Measurements from ENCODE around the gene CACNA1H.

Gene CACNA1H

DNA sequence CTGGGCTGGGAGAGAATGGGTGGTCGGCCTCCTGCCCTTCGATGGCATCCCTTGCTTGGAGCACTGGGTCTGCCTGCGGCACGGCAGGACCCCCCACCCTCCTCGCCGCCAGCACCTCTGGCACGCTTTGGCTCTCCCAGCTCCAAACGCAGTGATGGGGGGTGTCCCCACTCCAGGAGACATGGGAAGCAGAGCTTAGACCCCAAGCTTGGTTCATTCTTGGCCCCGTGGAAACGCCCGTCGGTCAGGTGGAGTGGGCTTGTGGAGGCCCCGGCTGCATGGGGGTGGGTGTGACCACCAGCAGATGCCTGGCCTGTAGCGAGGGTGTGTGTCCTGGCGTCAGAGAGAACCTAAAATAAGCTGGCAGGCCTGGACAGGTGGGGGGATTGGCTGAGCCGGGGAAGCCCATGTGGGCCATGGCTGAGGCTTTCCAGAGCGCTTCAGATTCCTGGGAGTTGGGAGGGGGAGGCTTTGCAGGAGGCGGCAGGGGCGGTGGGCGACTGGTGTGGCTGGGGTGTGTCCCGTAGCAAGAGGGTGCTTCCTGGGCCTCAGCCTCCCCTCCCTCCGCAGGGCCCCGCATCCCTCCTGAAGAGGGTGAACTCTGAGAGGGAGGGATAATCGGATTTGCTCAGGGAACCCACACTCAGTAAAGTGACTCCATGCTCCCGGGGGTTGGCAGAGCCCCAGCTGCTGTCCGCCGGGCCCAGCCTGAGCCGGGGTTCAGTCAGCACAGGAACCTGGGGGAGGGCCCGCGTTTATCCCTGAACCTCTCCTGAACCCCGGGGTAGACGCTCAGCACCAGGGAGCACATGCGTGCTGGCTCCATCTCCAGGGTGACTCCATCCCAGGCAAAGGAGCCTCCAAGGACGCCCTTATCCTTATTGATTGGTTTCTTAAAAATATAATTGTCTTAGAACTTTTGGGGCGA is 3.4 kb downstream of the CACNA1H start:
- Histone ChIP-seq H3K4me3 (ENCODE audit: insufficient read depth in 1 of 2, low read depth in 1 of 2, low read length in 2 of 2) (no peak overlapping the region), H3K4me1 (ENCODE audit: control insufficient read depth, insufficient read depth, low read depth, low read length) (peaks cover 35% of the 10 kb centered on the region), H3K4me2 (ENCODE audit: low read length, poor library complexity, severe bottlenecking) (no peak overlapping the region), H3K27ac (ENCODE audit: low read length, poor library complexity, severe bottlenecking) (no peak overlapping the region), H2AK5ac (ENCODE audit: low read length, severe bottlenecking) (no peak overlapping the region), H2BK5ac (ENCODE audit: low read depth, low read length, poor library complexity, severe bottlenecking) (no peak overlapping the region), H3K9ac (ENCODE audit: low read length) (no peak overlapping the region), H4K91ac (ENCODE audit: low read length) (no peak overlapping the region), H2BK120ac (ENCODE audit: low read depth, low read length) (no peak overlapping the region), H2AFZ (ENCODE audit: low read depth, low read length) (no peak overlapping the region), H2BK12ac (ENCODE audit: low read length in 2 of 2) (no peak overlapping the region), H3K27me3 (ENCODE audit: control insufficient read depth in 1 of 2, insufficient read depth in 1 of 2, low read length in 2 of 2) (peaks cover 69 to 80% of the 10 kb centered on the region in 2 experiments), H4K8ac (ENCODE audit: low read length) (no peak overlapping the region), H2BK15ac (ENCODE audit: low read depth, poor library complexity, severe bottlenecking) (no peak overlapping the region), H3K9me3 (ENCODE audit: control insufficient read depth, low read length) (no peaks in the 10 kb centered on the region), H3K23ac (ENCODE audit: low read length in 2 of 2) (no peak overlapping the region), H3K79me1 (replicated peaks; ENCODE audit: low read length, poor library complexity, severe bottlenecking) (no peaks in the 10 kb centered on the region), H3K18ac (ENCODE audit: low read depth in 1 of 2, low read length in 2 of 2) (no peak overlapping the region), H3K36me3 (ENCODE audit: control insufficient read depth in 1 of 2, insufficient read depth in 2 of 2, low read depth in 1 of 2, low read length in 2 of 2) (peaks cover 0 to 15% of the 10 kb centered on the region in 2 experiments), H3K4ac (ENCODE audit: low read depth in 1 of 2, low read length in 2 of 2) (no peak overlapping the region), H3K14ac (ENCODE audit: low read length in 2 of 2) (no peak overlapping the region)
- WGBS, result 91% methylated on average over 35 of the region's 35 CpGs
- DNase-seq, result no peak

DNA sequence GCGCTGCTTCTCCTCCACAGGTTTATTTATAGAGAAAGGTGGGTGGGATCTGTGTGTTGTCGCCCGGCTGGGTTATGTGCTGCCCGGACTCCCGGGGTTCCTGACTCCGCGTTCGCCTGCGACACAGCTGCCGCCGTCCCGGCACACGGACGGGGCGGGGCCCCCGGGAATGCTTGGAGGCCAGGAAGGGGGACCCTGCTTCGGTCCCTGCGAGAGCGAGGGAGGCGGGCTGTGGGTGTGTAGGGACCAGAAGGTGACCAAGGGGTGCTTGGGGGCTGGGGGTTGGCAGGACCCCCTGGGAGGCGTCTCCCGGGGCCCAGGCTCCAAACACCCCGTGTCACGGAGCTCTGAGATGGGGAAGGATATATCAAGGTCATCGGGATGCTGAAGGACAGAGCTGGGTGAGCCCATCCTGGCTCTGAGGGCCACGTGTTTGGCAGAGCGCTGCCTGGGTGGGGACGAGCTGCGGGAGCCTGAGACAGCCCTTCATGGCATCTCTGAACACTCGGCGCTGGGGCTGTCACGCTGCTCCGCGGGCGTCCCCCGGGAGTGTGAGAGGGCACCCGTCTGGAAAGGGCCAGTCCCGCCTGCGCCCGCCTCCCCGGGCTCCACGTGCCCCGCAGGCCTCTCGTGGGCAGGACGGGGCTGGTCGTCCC is 4.2 kb downstream of the CACNA1H start:
- no peak overlapping the region for H3K18ac ChIP-seq (ENCODE audit: low read depth in 1 of 2, low read length in 2 of 2)
- H3K4me3 ChIP-seq (ENCODE audit: insufficient read depth in 1 of 2, low read depth in 1 of 2, low read length in 2 of 2), result no peak overlapping the region
- 96% methylated on average over 46 of the region's 46 CpGs for WGBS
- H2BK120ac ChIP-seq (ENCODE audit: low read depth, low read length), result no peak overlapping the region
- no peak overlapping the region for H4K91ac ChIP-seq (ENCODE audit: low read length)
- peaks cover 0 to 15% of the 10 kb centered on the region in 2 experiments for H3K36me3 ChIP-seq (ENCODE audit: control insufficient read depth in 1 of 2, insufficient read depth in 2 of 2, low read depth in 1 of 2, low read length in 2 of 2)
- no peak overlapping the region for H3K27ac ChIP-seq (ENCODE audit: low read length, poor library complexity, severe bottlenecking)
- H3K79me1 ChIP-seq (replicated peaks; ENCODE audit: low read length, poor library complexity, severe bottlenecking), result no peaks in the 10 kb centered on the region
- no peak overlapping the region for H3K9ac ChIP-seq (ENCODE audit: low read length)
- H3K14ac ChIP-seq (ENCODE audit: low read length in 2 of 2), result no peak overlapping the region
- H3K4me1 ChIP-seq (ENCODE audit: control insufficient read depth, insufficient read depth, low read depth, low read length), result peaks cover 33% of the 10 kb centered on the region
- peaks cover 68 to 79% of the 10 kb centered on the region in 2 experiments for H3K27me3 ChIP-seq (ENCODE audit: control insufficient read depth in 1 of 2, insufficient read depth in 1 of 2, low read length in 2 of 2)
- H2AFZ ChIP-seq (ENCODE audit: low read depth, low read length), result no peak overlapping the region
- H2AK5ac ChIP-seq (ENCODE audit: low read length, severe bottlenecking), result no peak overlapping the region
- H2BK15ac ChIP-seq (ENCODE audit: low read depth, poor library complexity, severe bottlenecking), result no peak overlapping the region
- no peak overlapping the region for H3K4me2 ChIP-seq (ENCODE audit: low read length, poor library complexity, severe bottlenecking)
- DNase-seq, result no peak
- no peak overlapping the region for H4K8ac ChIP-seq (ENCODE audit: low read length)
- no peak overlapping the region for H3K4ac ChIP-seq (ENCODE audit: low read depth in 1 of 2, low read length in 2 of 2)
- no peak overlapping the region for H3K23ac ChIP-seq (ENCODE audit: low read length in 2 of 2)
- no peak overlapping the region for H2BK5ac ChIP-seq (ENCODE audit: low read depth, low read length, poor library complexity, severe bottlenecking)
- H3K9me3 ChIP-seq (ENCODE audit: control insufficient read depth, low read length), result no peaks in the 10 kb centered on the region
- H2BK12ac ChIP-seq (ENCODE audit: low read length in 2 of 2), result no peak overlapping the region

- H2AK5ac ChIP-seq (ENCODE audit: low read length, severe bottlenecking), result no peak overlapping the region
- H3K36me3 ChIP-seq (ENCODE audit: control insufficient read depth in 1 of 2, insufficient read depth in 2 of 2, low read depth in 1 of 2, low read length in 2 of 2), result peaks cover 0 to 15% of the 10 kb centered on the region in 2 experiments
- H3K27ac ChIP-seq (ENCODE audit: low read length, poor library complexity, severe bottlenecking), result no peak overlapping the region
- H2BK5ac ChIP-seq (ENCODE audit: low read depth, low read length, poor library complexity, severe bottlenecking), result no peak overlapping the region
- peak overlapping the region in 1 of 2 experiments; percentile 18 for H3K14ac ChIP-seq (ENCODE audit: low read length in 2 of 2)
- peaks cover 31% of the 10 kb centered on the region for H3K4me1 ChIP-seq (ENCODE audit: control insufficient read depth, insufficient read depth, low read depth, low read length)
- peaks cover 72 to 82% of the 10 kb centered on the region in 2 experiments for H3K27me3 ChIP-seq (ENCODE audit: control insufficient read depth in 1 of 2, insufficient read depth in 1 of 2, low read length in 2 of 2)
- no peak overlapping the region for H3K23ac ChIP-seq (ENCODE audit: low read length in 2 of 2)
- no peak for DNase-seq
- no peak overlapping the region for H3K4ac ChIP-seq (ENCODE audit: low read depth in 1 of 2, low read length in 2 of 2)
- no peak overlapping the region for H2BK15ac ChIP-seq (ENCODE audit: low read depth, poor library complexity, severe bottlenecking)
- H2AFZ ChIP-seq (ENCODE audit: low read depth, low read length), result no peak overlapping the region
- H4K8ac ChIP-seq (ENCODE audit: low read length), result no peak overlapping the region
- H3K9me3 ChIP-seq (ENCODE audit: control insufficient read depth, low read length), result no peaks in the 10 kb centered on the region
- WGBS, result 90% methylated on average over 40 of the region's 40 CpGs
- H4K91ac ChIP-seq (ENCODE audit: low read length), result no peak overlapping the region
- no peak overlapping the region for H2BK120ac ChIP-seq (ENCODE audit: low read depth, low read length)
- no peaks in the 10 kb centered on the region for H3K79me1 ChIP-seq (replicated peaks; ENCODE audit: low read length, poor library complexity, severe bottlenecking)
- no peak overlapping the region for H3K18ac ChIP-seq (ENCODE audit: low read depth in 1 of 2, low read length in 2 of 2)
- H3K4me3 ChIP-seq (ENCODE audit: insufficient read depth in 1 of 2, low read depth in 1 of 2, low read length in 2 of 2), result no peak overlapping the region
- no peak overlapping the region for H2BK12ac ChIP-seq (ENCODE audit: low read length in 2 of 2)
- no peak overlapping the region for H3K9ac ChIP-seq (ENCODE audit: low read length)
- no peak overlapping the region for H3K4me2 ChIP-seq (ENCODE audit: low read length, poor library complexity, severe bottlenecking)
Measured at GRCh38 chr16:1157639-1158455, 4.9 kb downstream of the CACNA1H start.
